Left lung (tissue), 10 donors: Measurements from ENCODE around the gene SDK2. TPM values are rescaled to one million over a fixed set of nuclear protein-coding genes. Genes with fewer than 3 reads are reported as not detected.
A peak's percentile ranks its signal among the peaks of the same experiment; 100 is the strongest.

Experiments
- ATAC-seq: fragments of 200-7000 bp; cut with Tn5 transposase; one replicate; pipeline ENCODE4 v1.9.1; 2020; ENCODE audit warnings: moderate library complexity
- DNase-seq, 4 donors: peaks; one replicate each; pipeline ENCODE4 v3.0.0-alpha.2; 2013 to 2020
- H3K27ac ChIP-seq, 2 donors: fragments of 200-600 bp; sonication (generic) in 1 of 2; one replicate each; pipeline versions ENCODE4 v1.5.0 to v1.8.0; 2020 to 2021
- H3K27me3 ChIP-seq, 2 donors: fragments of 200-600 bp; sonication (generic) in 1 of 2; one replicate each; pipeline versions ENCODE4 v1.5.0 to v1.8.0; 2020 to 2021
- H3K36me3 ChIP-seq, 2 donors: fragments of 200-600 bp; sonication (generic) in 1 of 2; one replicate each; pipeline versions ENCODE4 v1.5.0 to v1.8.0; 2020 to 2021
- H3K4me1 ChIP-seq, 2 donors: fragments of 200-600 bp; one replicate each; pipeline ENCODE4 v1.8.0; 2021
- H3K4me3 ChIP-seq, 2 donors: fragments of 200-600 bp; sonication (generic) in 1 of 2; one replicate each; pipeline versions ENCODE4 v1.5.0 to v1.8.0; 2020 to 2021; ENCODE audit warnings: mild to moderate bottlenecking in 1 of 2
- H3K9me3 ChIP-seq, 2 donors: fragments of 200-600 bp; sonication (generic) in 1 of 2; one replicate each; pipeline versions ENCODE4 v1.5.0 to v1.8.0; 2020 to 2021
- intact Hi-C, 2 donors: fragments of 100-400 bp; cut with DNase I; formaldehyde crosslinking; loops; one replicate each; pipeline versions ENCODE4 v1.11.2 to v1.14.2; 2022
- polyA plus RNA-seq, 6 donors: library from polyadenylated mRNA; unstranded; fragments of 120-200 nt; gene quantifications; one replicate each; pipeline ENCODE4 v1.2.1, GENCODE V29; 2013; ENCODE audit not compliant: insufficient read length in 6 of 6
- total RNA-seq, 2 donors: library from RNA; stranded (reverse); fragmentation: NEBNext Ultra II Directional; extraction: Animal tissue kit (Norgen Biotek cat#: 25700); gene quantifications; one replicate each; pipeline ENCODE4 v1.2.1, GENCODE V29; 2021
- TF ChIP-seq, protein P1 (sequence below), 2 donors: fragments of 200-600 bp; sonication (generic) in 1 of 2; IDR thresholded peaks; one replicate each; pipeline versions ENCODE4 v1.5.0 to v1.8.0; 2021; ENCODE audit warnings: antibody characterized with exemption in 2 of 2
- donor health status: DM: no; HTN: yes; CAD: no.
- donor health status: DM: no; HTN: no; CAD: no.

The SDK2 gene
- total and polyA plus RNA-seq, 8 donors: 6.0 to 10.9 (median 7.5) TPM

DNA sequence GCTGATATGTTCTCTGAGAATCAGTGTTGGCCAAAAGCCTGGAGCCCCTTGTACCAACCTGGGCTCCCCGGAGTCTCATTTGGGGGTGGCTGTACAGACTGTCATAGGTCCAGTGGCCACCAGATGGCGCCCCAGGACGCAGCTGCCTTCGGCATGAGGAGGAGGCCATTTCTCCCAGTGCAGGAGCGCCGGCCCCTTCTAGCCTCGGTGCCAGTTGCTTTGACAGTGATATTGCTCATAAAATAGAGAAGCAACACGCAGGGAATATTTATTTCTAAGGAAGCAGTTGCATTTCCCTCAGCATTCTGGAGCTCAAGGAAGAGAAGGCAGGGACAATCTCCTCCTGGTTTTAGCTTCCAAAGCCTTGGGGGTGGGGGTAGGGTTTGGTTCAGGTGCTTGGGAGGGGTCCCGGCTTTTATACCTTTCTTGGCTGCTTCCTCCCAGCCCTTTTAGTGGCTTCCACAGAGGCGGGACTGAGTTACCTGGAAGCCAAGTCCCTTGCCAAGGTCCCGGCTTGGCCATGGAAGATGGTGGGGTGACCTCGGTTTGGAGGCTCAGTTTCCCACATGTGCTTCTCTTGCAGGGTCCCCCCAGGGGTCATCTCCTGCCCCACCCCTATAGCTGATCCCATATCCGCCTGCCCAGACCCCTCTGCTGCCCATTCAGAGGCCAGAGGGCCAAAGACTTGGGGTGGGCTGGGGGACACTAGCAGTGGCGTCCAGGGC, 214.6 kb downstream of the SDK2 start:
- DNase-seq: peak; percentile 79 to 97 (median 90)
- Histone ChIP-seq H3K36me3 (no peaks in the 10 kb centered on the region), H3K9me3 (no peaks in the 10 kb centered on the region), H3K4me3 (no peak overlapping the region), H3K4me1 (peaks cover 5 to 22% of the 10 kb centered on the region in 2 donors), H3K27me3 (peaks cover 0 to 10% of the 10 kb centered on the region in 2 donors), H3K27ac (no peak overlapping the region)
- ATAC-seq: peak; percentile 98
- TF ChIP-seq, protein P1, sequence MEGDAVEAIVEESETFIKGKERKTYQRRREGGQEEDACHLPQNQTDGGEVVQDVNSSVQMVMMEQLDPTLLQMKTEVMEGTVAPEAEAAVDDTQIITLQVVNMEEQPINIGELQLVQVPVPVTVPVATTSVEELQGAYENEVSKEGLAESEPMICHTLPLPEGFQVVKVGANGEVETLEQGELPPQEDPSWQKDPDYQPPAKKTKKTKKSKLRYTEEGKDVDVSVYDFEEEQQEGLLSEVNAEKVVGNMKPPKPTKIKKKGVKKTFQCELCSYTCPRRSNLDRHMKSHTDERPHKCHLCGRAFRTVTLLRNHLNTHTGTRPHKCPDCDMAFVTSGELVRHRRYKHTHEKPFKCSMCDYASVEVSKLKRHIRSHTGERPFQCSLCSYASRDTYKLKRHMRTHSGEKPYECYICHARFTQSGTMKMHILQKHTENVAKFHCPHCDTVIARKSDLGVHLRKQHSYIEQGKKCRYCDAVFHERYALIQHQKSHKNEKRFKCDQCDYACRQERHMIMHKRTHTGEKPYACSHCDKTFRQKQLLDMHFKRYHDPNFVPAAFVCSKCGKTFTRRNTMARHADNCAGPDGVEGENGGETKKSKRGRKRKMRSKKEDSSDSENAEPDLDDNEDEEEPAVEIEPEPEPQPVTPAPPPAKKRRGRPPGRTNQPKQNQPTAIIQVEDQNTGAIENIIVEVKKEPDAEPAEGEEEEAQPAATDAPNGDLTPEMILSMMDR (IDR thresholded peaks at IDR 0.05): peak; percentile 92 to 93
- intact Hi-C loops: loop anchor here in 1 of 2 donors (5.0 kb wide), 1 partner anchor 278 kb away; no protein-coding TSS in a partner anchor

- peaks cover 5 to 22% of the 10 kb centered on the region in 2 donors for H3K4me1 ChIP-seq
- H3K36me3 ChIP-seq: no peaks in the 10 kb centered on the region
- ATAC-seq (no peak), DNase-seq (no peak)
- no peak overlapping the region for H3K4me3 ChIP-seq
- H3K27ac ChIP-seq: no peak overlapping the region
- TF ChIP-seq, protein P1 (IDR thresholded peaks at IDR 0.05): no peak
- intact Hi-C loops: loop anchor here in 1 of 2 donors (5.0 kb wide), 1 partner anchor 280 kb away; no protein-coding TSS in a partner anchor
- H3K27me3 ChIP-seq: peaks cover 0 to 10% of the 10 kb centered on the region in 2 donors
- no peaks in the 10 kb centered on the region for H3K9me3 ChIP-seq
Observed at GRCh38 chr17:73427198-73427597, 217.0 kb downstream of the SDK2 start.

GRCh38 chr17:73424571-73424970, 219.7 kb downstream of the SDK2 start:
- Histone ChIP-seq H3K9me3 (no peaks in the 10 kb centered on the region), H3K4me1 (peaks cover 1 to 3% of the 10 kb centered on the region in 2 donors), H3K27ac (no peak overlapping the region), H3K36me3 (no peaks in the 10 kb centered on the region), H3K27me3 (no peaks in the 10 kb centered on the region), H3K4me3 (no peak overlapping the region)
- ATAC-seq (no peak), DNase-seq (no peak)
- intact Hi-C loops: no loop called here
- TF ChIP-seq, protein P1 (IDR thresholded peaks at IDR 0.05): no peak

DNA sequence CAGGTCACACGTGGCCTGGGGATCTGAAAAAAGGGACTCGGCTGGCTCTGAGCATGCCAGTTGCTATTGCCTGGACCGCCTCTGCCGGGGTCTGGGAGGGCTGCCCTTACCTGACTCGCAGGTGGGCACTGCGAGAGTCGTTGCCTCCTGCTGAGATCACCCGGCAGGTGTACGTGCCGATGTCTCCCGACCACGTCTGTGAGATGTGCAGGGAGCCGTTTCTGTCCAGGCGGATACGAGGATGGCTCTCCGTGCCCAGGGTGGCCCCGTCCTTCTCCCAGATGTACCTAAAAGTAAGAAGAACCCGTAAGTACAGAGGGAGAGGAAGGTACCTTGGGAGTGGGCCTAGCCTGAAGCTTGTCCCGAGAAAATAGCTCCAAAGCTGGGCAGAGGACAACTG, 220.4 kb downstream of the SDK2 start:
- ATAC-seq (no peak), DNase-seq (no peak)
- no peak overlapping the region for H3K27ac ChIP-seq
- TF ChIP-seq, protein P1 (IDR thresholded peaks at IDR 0.05): no peak
- H3K4me3 ChIP-seq: no peak overlapping the region
- intact Hi-C loops: no loop called here
- H3K27me3 ChIP-seq: no peaks in the 10 kb centered on the region
- no peaks in the 10 kb centered on the region for H3K4me1 ChIP-seq
- H3K9me3 ChIP-seq: no peaks in the 10 kb centered on the region
- no peaks in the 10 kb centered on the region for H3K36me3 ChIP-seq

- no peak for ATAC-seq
- no peak overlapping the region for H3K4me3 ChIP-seq
- H3K27ac ChIP-seq: no peak overlapping the region
- DNase-seq: no peak
- H3K27me3 ChIP-seq: no peaks in the 10 kb centered on the region
- H3K36me3 ChIP-seq: no peaks in the 10 kb centered on the region
- H3K9me3 ChIP-seq: no peaks in the 10 kb centered on the region
- intact Hi-C loops: no loop called here
- no peaks in the 10 kb centered on the region for H3K4me1 ChIP-seq
- TF ChIP-seq, protein P1 (IDR thresholded peaks at IDR 0.05): no peak
Observed at GRCh38 chr17:73423159-73423715, 221.0 kb downstream of the SDK2 start.
